T-helper 2 cell treated with Interferon-gamma antibody and Interleukin-4, amounts not matched to agents 100 ng/mL and 5 ng/mL, for 36 hours (primary cell): ENCODE measurements around the gene INPP5B. TPM values are rescaled to one million over a fixed set of nuclear protein-coding genes. Genes with fewer than 3 reads are reported as not detected.
"Not testable (repeated sequence)": the region's sequence is repeated elsewhere in the genome, so short reads cannot be mapped to it uniquely, and the experiment has no call there.

Source experiments
- intact Hi-C: fragments of 100-400 bp; cut with micrococcal nuclease; formaldehyde crosslinking; loops from one replicate; pipeline ENCODE4 v1.15.1; 2023
- total RNA-seq: library from RNA; stranded (reverse); gene quantifications from 2 replicates; pipeline ENCODE4 v1.2.3, GENCODE V29; 2022

Gene INPP5B
- total RNA-seq, 1 donor from 2014 or later, result 32.8 TPM

- intact Hi-C loops, result no loop called here
Measured at GRCh38 chr1:37915476-37916093, 31.3 kb downstream of the INPP5B start.

GRCh38 chr1:37914719-37915475 is 32.0 kb downstream of the INPP5B start:
- intact Hi-C loops, result no loop called here

- intact Hi-C loops, result not testable (repeated sequence)
Measured at GRCh38 chr1:37911478-37911877, 35.4 kb downstream of the INPP5B start.

- intact Hi-C loops, result not testable (repeated sequence)
Measured at GRCh38 chr1:37910886-37911285, 36.0 kb downstream of the INPP5B start.

GRCh38 chr1:37908531-37908930 is 38.3 kb downstream of the INPP5B start:
- intact Hi-C loops, result not testable (repeated sequence)

- intact Hi-C loops, result not testable (repeated sequence)
Measured at GRCh38 chr1:37907416-37908125, 39.3 kb downstream of the INPP5B start.

- intact Hi-C loops, result not testable (repeated sequence)
Measured at GRCh38 chr1:37906591-37906990, 40.3 kb downstream of the INPP5B start.

GRCh38 chr1:37905727-37906126 is 41.1 kb downstream of the INPP5B start:
- intact Hi-C loops, result no loop called here

- intact Hi-C loops, result not testable (repeated sequence)
Measured at GRCh38 chr1:37903921-37904320, 42.9 kb downstream of the INPP5B start.

GRCh38 chr1:37902983-37903382 is 43.9 kb downstream of the INPP5B start:
- intact Hi-C loops, result no loop called here

GRCh38 chr1:37901893-37902225 is 45.0 kb downstream of the INPP5B start:
- intact Hi-C loops, result no loop called here

- intact Hi-C loops, result no loop called here
Measured at GRCh38 chr1:37901191-37901892, 45.5 kb downstream of the INPP5B start.

GRCh38 chr1:37897563-37897962 is 49.3 kb downstream of the INPP5B start:
- intact Hi-C loops, result not testable (repeated sequence)

GRCh38 chr1:37893673-37894072 is 53.2 kb downstream of the INPP5B start:
- intact Hi-C loops, result no loop called here

GRCh38 chr1:37892151-37893047 is 54.5 kb downstream of the INPP5B start:
- intact Hi-C loops, result no loop called here

GRCh38 chr1:37890378-37891014 is 56.4 kb downstream of the INPP5B start:
- intact Hi-C loops, result loop anchor here (1.0 kb wide), 1 partner anchor 129 kb away; no protein-coding TSS in a partner anchor

- intact Hi-C loops, result no loop called here
Measured at GRCh38 chr1:37888022-37888700, 58.7 kb downstream of the INPP5B start.

GRCh38 chr1:37884145-37884544 is 62.7 kb downstream of the INPP5B start:
- intact Hi-C loops, result no loop called here

- intact Hi-C loops, result no loop called here
Measured at GRCh38 chr1:37883671-37884070, 63.2 kb downstream of the INPP5B start.

GRCh38 chr1:37879865-37880264 is 67.0 kb downstream of the INPP5B start:
- intact Hi-C loops, result no loop called here
